GM10847 (cell line): Measurements from ENCODE around the gene HNRNPH2.

Experiments
- POLR2A ChIP-seq: IDR thresholded peaks from 2 replicates; pipeline ENCODE4 v1.6.1; 2011; ENCODE audit not compliant: insufficient read length; ENCODE audit errors: extremely low read depth

Gene HNRNPH2

GRCh38 chrX:101417190-101417589 is 9.2 kb downstream of the HNRNPH2 start:
- no peak for TF ChIP-seq POLR2A

GRCh38 chrX:101417981-101418841 is 10.2 kb downstream of the HNRNPH2 start:
- no peak for TF ChIP-seq POLR2A

GRCh38 chrX:101419489-101419888 is 11.5 kb downstream of the HNRNPH2 start:
- no peak for TF ChIP-seq POLR2A

- no peak for TF ChIP-seq POLR2A
Observed at GRCh38 chrX:101427954-101428353, 19.9 kb downstream of the HNRNPH2 start.

- TF ChIP-seq POLR2A, result no peak
Observed at GRCh38 chrX:101429934-101430333, 21.9 kb downstream of the HNRNPH2 start.

GRCh38 chrX:101430457-101431078 is 22.5 kb downstream of the HNRNPH2 start:
- TF ChIP-seq POLR2A, result no peak

GRCh38 chrX:101442085-101442484 is 34.1 kb downstream of the HNRNPH2 start:
- TF ChIP-seq POLR2A, result no peak

GRCh38 chrX:101449279-101449678 is 41.3 kb downstream of the HNRNPH2 start:
- no peak for TF ChIP-seq POLR2A

GRCh38 chrX:101450085-101450484 is 42.1 kb downstream of the HNRNPH2 start:
- no peak for TF ChIP-seq POLR2A

- no peak for TF ChIP-seq POLR2A
Observed at GRCh38 chrX:101450961-101451360, 42.9 kb downstream of the HNRNPH2 start.

GRCh38 chrX:101452056-101452455 is 44.0 kb downstream of the HNRNPH2 start:
- TF ChIP-seq POLR2A, result no peak

- TF ChIP-seq POLR2A, result no peak
Observed at GRCh38 chrX:101460669-101461068, 52.6 kb downstream of the HNRNPH2 start.

GRCh38 chrX:101462892-101463291 is 54.9 kb downstream of the HNRNPH2 start:
- TF ChIP-seq POLR2A, result no peak
